AG04449 (cell line): Measurements from ENCODE around the gene TRPM4.

Source experiments
- CTCF ChIA-PET: fragments of 350-600 bp; formaldehyde crosslinking; extraction: SDS; loops from one replicate; lab custom pipeline; 2021; ENCODE audit warnings: antibody characterized with exemption; lab: Yijun Ruan, JAX
- POLR2A ChIA-PET: fragments of 400-600, 350-600 bp; formaldehyde crosslinking; extraction: SDS; loops from one replicate; lab custom pipeline; 2020; ENCODE audit warnings: antibody characterized with exemption, inconsistent platforms; lab: Yijun Ruan, JAX
- DNase-seq: peaks from one replicate; pipeline ENCODE4 v3.0.0-alpha.2; 2010; ENCODE audit warnings: low read depth, low spot score
- H3K4me3 ChIP-seq: 2 replicates; pipeline ENCODE4 v1.5.1; 2011; ENCODE audit warnings: low read depth, mild to moderate bottlenecking, control low read depth, low read length
- TF ChIP-seq, protein P1 (sequence below): IDR thresholded peaks from one replicate; pipeline ENCODE4 v1.5.1; 2011; ENCODE audit warnings: mild to moderate bottlenecking, moderate library complexity, low read length, control low read depth, inconsistent platforms; ENCODE audit not compliant: insufficient read depth; ENCODE audit errors: missing control alignments

The TRPM4 gene

DNA sequence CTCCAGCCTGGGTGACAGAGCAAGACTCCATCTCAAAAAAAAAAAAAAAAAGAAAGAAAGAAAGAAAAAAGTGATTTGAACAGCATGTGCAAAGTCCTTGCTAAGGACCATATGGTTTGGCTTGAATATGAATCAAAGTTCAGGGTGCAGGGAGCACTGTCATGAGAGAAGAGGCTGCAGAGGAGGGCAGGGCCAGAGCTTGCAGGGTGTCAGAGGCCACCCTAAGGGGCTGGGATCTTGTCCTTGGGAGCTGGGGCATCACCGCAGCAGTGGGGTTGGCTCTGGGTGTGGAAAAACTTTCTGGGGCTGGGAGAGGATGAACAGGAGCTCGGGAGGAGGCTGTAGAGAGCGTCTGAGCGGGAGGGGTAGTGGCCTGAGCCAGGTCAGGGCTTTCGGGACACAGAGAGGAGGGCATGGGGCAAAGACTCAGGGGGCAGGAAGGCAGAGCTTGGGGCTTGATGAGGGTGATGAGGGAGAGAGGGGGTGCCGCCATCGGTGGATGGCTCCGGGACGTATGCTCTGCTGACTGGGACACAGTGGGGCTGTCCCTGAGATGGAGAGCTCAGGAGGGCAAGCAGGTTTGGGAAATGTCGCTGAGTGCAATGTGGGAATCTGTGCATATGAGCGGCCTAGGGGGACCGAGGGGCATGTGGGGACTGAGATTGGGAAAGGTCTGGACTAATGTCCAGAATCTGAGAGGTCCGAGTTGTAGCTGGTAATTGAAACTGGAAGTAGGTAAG is 3.0 kb downstream of the TRPM4 start:
- TF ChIP-seq, protein P1, sequence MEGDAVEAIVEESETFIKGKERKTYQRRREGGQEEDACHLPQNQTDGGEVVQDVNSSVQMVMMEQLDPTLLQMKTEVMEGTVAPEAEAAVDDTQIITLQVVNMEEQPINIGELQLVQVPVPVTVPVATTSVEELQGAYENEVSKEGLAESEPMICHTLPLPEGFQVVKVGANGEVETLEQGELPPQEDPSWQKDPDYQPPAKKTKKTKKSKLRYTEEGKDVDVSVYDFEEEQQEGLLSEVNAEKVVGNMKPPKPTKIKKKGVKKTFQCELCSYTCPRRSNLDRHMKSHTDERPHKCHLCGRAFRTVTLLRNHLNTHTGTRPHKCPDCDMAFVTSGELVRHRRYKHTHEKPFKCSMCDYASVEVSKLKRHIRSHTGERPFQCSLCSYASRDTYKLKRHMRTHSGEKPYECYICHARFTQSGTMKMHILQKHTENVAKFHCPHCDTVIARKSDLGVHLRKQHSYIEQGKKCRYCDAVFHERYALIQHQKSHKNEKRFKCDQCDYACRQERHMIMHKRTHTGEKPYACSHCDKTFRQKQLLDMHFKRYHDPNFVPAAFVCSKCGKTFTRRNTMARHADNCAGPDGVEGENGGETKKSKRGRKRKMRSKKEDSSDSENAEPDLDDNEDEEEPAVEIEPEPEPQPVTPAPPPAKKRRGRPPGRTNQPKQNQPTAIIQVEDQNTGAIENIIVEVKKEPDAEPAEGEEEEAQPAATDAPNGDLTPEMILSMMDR = no peak
- ChIA-PET CTCF (interaction anchor here (0.9 to 2.3 kb wide), 9 partner anchors 10 to 86 kb away, joined by 3 to 6 read pairs (median 4); no protein-coding TSS in a partner anchor), POLR2A (no interaction called here)
- DNase-seq = no peak
- H3K4me3 ChIP-seq = no peak overlapping the region

DNA sequence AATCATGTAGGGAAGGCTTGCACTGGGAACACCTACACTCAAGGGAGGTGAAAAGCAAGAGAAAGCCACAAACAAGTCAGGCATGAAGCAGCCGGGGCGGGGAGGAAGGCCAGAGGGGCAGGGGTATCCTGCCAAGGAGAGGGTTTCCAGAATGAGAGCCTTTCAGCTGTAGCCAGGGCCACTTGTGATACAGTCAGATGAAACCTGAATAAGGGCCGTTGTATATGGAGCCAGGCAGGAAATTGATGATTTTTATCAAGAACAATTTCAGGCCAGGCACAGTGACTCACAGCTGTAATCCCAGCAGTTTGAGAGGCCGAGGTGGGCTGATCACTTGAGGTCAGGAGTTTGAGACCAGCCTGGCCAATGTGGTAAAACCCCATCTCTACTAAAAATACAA is 4.4 kb downstream of the TRPM4 start:
- TF ChIP-seq, protein P1 = no peak
- CTCF ChIA-PET = interaction anchor here (1.4 to 4.6 kb wide), 2 partner anchors 16 to 37 kb away, joined by 3 to 29 read pairs; no protein-coding TSS in a partner anchor
- DNase-seq = no peak
- no peak overlapping the region for H3K4me3 ChIP-seq
- POLR2A ChIA-PET = interaction anchor here (1.1 kb wide), 2 partner anchors 14 to 15 kb away, joined by 3 to 4 read pairs; no protein-coding TSS in a partner anchor

DNA sequence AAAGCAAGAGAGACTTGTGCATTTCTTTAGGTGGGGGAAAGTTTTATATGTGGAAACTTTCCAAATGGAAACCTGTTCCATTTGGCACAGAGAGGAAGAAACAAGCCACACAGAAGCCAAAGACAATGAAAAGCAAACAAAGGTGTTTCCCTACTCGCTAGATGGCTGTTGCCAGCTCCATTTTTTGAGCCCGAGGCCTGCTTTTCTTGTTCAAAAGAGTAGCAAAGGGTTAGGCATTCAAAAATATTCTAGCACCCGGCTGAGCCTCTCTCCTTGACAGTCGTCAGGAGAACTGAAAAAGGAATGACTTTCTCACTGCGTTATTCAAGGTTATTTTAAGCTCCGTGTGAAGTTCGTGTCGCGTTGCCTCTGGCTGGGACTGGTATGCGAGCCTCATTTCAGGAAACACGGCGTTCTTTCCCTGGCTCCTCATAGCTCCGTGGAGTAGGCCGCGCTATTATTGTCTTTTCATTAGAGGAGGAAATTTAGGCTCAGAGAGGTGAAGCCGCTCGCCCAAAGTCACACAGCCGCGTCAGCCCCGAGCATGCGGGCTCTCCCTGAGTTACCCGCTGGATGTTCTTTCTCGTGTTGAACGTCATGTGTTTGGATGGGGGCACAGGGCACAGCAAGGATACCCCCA is 7.6 kb downstream of the TRPM4 start:
- no peak for DNase-seq
- POLR2A ChIA-PET = no interaction called here

DNA sequence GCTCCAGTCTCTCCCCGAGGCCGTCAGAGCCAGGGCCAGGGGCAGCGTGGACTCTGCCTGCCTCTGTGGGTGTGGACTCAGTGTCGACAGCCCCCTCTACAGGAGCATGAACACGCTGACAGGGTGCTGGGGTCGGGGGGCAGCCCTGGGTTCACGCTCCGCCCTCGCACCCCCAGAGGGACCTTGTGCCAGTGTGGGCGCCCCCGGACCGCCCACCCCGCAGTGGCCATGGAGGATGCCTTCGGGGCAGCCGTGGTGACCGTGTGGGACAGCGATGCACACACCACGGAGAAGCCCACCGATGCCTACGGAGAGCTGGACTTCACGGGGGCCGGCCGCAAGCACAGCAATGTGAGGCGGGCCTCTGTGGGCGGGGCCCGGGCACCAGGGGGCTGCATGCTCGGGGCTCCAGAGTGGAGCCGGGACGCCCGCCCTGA is 8.3 kb downstream of the TRPM4 start:
- TF ChIP-seq, protein P1 = no peak
- CTCF ChIA-PET = interaction anchor here (1.1 to 4.6 kb wide), 3 partner anchors 12 to 68 kb away, joined by 3 to 29 read pairs (median 4); no protein-coding TSS in a partner anchor
- H3K4me3 ChIP-seq = no peak overlapping the region
- POLR2A ChIA-PET = no interaction called here
- DNase-seq = no peak

More for the DNA sequence above, 7.6 kb downstream of the TRPM4 start:
- no peak overlapping the region for H3K4me3 ChIP-seq
- TF ChIP-seq, protein P1 = no peak
- CTCF ChIA-PET = interaction anchor here (0.7 to 4.6 kb wide), 4 partner anchors 11 to 68 kb away, joined by 3 to 29 read pairs (median 4); no protein-coding TSS in a partner anchor

DNA sequence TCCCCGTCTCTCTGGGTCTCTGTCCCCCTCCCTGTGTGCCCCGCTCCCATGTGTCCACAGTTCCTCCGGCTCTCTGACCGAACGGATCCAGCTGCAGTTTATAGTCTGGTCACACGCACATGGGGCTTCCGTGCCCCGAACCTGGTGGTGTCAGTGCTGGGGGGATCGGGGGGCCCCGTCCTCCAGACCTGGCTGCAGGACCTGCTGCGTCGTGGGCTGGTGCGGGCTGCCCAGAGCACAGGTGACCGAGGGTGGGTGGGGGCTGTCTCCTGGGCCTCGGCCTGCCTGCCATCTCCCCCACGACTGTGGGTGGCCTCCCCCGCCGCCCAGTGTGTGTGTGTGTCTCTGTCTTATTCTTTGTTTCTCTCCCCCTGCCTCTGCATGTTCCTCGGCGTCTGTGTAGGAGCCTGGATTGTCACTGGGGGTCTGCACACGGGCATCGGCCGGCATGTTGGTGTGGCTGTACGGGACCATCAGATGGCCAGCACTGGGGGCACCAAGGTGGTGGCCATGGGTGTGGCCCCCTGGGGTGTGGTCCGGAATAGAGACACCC is 10.3 kb downstream of the TRPM4 start:
- ChIA-PET POLR2A (no interaction called here), CTCF (no interaction called here)
- H3K4me3 ChIP-seq = no peak overlapping the region
- no peak for DNase-seq
- TF ChIP-seq, protein P1 = no peak

DNA sequence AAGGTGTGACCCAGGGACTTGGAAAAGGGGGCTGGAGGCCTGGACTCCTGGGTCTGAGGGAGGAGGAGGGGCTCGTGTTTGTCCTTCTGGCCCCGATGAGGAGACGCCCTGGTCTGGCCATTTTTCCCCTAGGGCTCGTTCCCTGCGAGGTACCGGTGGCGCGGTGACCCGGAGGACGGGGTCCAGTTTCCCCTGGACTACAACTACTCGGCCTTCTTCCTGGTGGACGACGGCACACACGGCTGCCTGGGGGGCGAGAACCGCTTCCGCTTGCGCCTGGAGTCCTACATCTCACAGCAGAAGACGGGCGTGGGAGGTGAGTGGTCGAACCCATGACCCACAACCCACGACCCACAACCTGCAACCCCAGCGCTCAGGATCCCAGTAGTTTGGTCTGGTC is 10.8 kb downstream of the TRPM4 start:
- H3K4me3 ChIP-seq = no peak overlapping the region
- CTCF ChIA-PET = no interaction called here
- TF ChIP-seq, protein P1 = no peak
- no peak for DNase-seq
- POLR2A ChIA-PET = no interaction called here
